GM18507 (cell line): Measurements from ENCODE around the gene CHN1.

ENCODE experiments used
- DNase-seq: peaks from one replicate; pipeline ENCODE4 v3.0.0; 2011; ENCODE audit warnings: low read depth; ENCODE audit not compliant: insufficient read length; ENCODE audit errors: extremely low spot score
- FAIRE-seq: peaks from 2 replicates; lab custom pipeline; 2011; peaks lifted over from hg19 to GRCh38; lab: Jason Lieb, UNC

CHN1 gene

GRCh38 chr2:174778085-174778981, 226.8 kb downstream of the CHN1 start:
- DNase-seq (no peak), FAIRE-seq (no peak)

- FAIRE-seq: no peak
These were observed 227.7 kb downstream of the CHN1 start for GRCh38 chr2:174777347-174778084.

GRCh38 chr2:174776675-174777074, 228.5 kb downstream of the CHN1 start:
- DNase-seq (no peak), FAIRE-seq (no peak)

More at GRCh38 chr2:174777347-174778084, 227.7 kb downstream of the CHN1 start:
- no peak for DNase-seq

GRCh38 chr2:174776223-174776622, 229.0 kb downstream of the CHN1 start:
- FAIRE-seq (no peak), DNase-seq (no peak)

- DNase-seq: no peak
- FAIRE-seq: no peak
These were observed 229.6 kb downstream of the CHN1 start for GRCh38 chr2:174775571-174775980.

- FAIRE-seq (no peak), DNase-seq (no peak)
These were observed 230.3 kb downstream of the CHN1 start for GRCh38 chr2:174774886-174775285.

GRCh38 chr2:174773215-174773614, 232.0 kb downstream of the CHN1 start:
- FAIRE-seq (no peak), DNase-seq (no peak)

GRCh38 chr2:174772472-174772801, 232.7 kb downstream of the CHN1 start:
- DNase-seq (no peak), FAIRE-seq (no peak)

- no peak for FAIRE-seq
- DNase-seq: no peak
These were observed 233.3 kb downstream of the CHN1 start for GRCh38 chr2:174771631-174772471.

GRCh38 chr2:174771136-174771535, 234.0 kb downstream of the CHN1 start:
- DNase-seq: no peak
- no peak for FAIRE-seq

- DNase-seq (no peak), FAIRE-seq (no peak)
These were observed 236.6 kb downstream of the CHN1 start for GRCh38 chr2:174768557-174768956.

- DNase-seq (no peak), FAIRE-seq (no peak)
These were observed 238.9 kb downstream of the CHN1 start for GRCh38 chr2:174766271-174766670.

GRCh38 chr2:174765576-174765975, 239.6 kb downstream of the CHN1 start:
- no peak for DNase-seq
- FAIRE-seq: no peak

GRCh38 chr2:174764280-174765255, 240.6 kb downstream of the CHN1 start, which contains the start of gene CHRNA1:
Gene CHRNA1, minus strand, starts transcription at chr2:174764472. Its CDS starts 78 bp downstream, at chr2:174764394.
- DNase-seq: no peak

GRCh38 chr2:174763780-174764179, 241.4 kb downstream of the CHN1 start:
- FAIRE-seq: no peak
- DNase-seq: no peak

More at GRCh38 chr2:174764280-174765255, 240.6 kb downstream of the CHN1 start, which contains the start of gene CHRNA1:
- no peak for FAIRE-seq

GRCh38 chr2:174762464-174762863, 242.7 kb downstream of the CHN1 start:
- FAIRE-seq (no peak), DNase-seq (no peak)

GRCh38 chr2:174761837-174762236, 243.3 kb downstream of the CHN1 start:
- FAIRE-seq (no peak), DNase-seq (no peak)

- FAIRE-seq: no peak
- DNase-seq: no peak
These were observed 244.2 kb downstream of the CHN1 start for GRCh38 chr2:174760845-174761473.
